ENCODE results near the gene TTC17. TPM values are rescaled to one million over a fixed set of nuclear protein-coding genes. Genes with fewer than 3 reads are reported as not detected.

Gene TTC17
- total RNA-seq, 1 donor, result 77.4 TPM

- peaks cover 14% of the 10 kb centered on the region for H3K4me1 ChIP-seq (ENCODE audit: insufficient read depth, low read length)
- H4K20me1 ChIP-seq (ENCODE audit: insufficient read depth, low read length), result peaks cover 24% of the 10 kb centered on the region
- no peak for TF ChIP-seq CTCF (IDR thresholded peaks at IDR 0.05; ENCODE audit: extremely low read depth, low read depth, low read length)
- peaks cover 65% of the 10 kb centered on the region for H3K79me2 ChIP-seq (ENCODE audit: insufficient read depth, low read length)
- no peak overlapping the region for H3K27ac ChIP-seq (ENCODE audit: low read depth, low read length)
- H3K9me3 ChIP-seq (ENCODE audit: low read depth, low read length), result no peaks in the 10 kb centered on the region
- no peaks in the 10 kb centered on the region for H3K36me3 ChIP-seq (ENCODE audit: insufficient read depth, low read length)
- peak overlapping the region; percentile 97 for H3K4me3 ChIP-seq (ENCODE audit: insufficient read depth, low read length)
- H3K4me2 ChIP-seq (ENCODE audit: insufficient read depth, low read length), result peak overlapping the region; percentile 94
- no peak overlapping the region for H2AFZ ChIP-seq (ENCODE audit: low read length)
- H3K27me3 ChIP-seq (ENCODE audit: insufficient read depth, low read length), result no peaks in the 10 kb centered on the region
- DNase-seq (ENCODE audit: insufficient read length, low spot score, missing footprints), result no peak
Observed at GRCh38 chr11:43360361-43361032, 1.8 kb downstream of the TTC17 start.

DNA sequence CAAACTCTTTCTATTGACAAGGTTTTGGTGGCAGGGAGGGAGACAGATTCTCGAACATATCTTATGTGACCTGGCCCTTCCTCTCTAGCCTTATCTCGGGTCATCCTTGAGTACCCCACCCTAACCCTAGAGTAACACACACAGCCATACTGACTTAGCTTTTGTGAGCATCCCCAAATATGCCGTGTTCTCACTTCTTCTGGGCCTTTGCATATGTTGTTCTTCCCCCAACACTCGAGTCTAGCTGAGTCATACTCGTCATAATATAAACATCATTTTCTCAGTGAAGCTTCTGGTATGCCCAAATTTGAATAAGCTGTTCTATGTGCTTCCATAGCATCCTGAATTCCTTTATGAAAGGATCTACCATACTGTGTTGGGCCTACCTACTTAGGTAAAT lies 8.0 kb downstream of the TTC17 start:
- Histone ChIP-seq H2AFZ (ENCODE audit: low read length) (no peak overlapping the region), H3K4me2 (ENCODE audit: insufficient read depth, low read length) (no peak overlapping the region), H3K79me2 (ENCODE audit: insufficient read depth, low read length) (peaks cover 94% of the 10 kb centered on the region), H3K9me3 (ENCODE audit: low read depth, low read length) (no peaks in the 10 kb centered on the region), H3K4me1 (ENCODE audit: insufficient read depth, low read length) (no peaks in the 10 kb centered on the region), H3K36me3 (ENCODE audit: insufficient read depth, low read length) (no peaks in the 10 kb centered on the region), H3K27me3 (ENCODE audit: insufficient read depth, low read length) (no peaks in the 10 kb centered on the region), H3K27ac (ENCODE audit: low read depth, low read length) (no peak overlapping the region), H3K4me3 (ENCODE audit: insufficient read depth, low read length) (no peak overlapping the region), H4K20me1 (ENCODE audit: insufficient read depth, low read length) (peaks cover 44% of the 10 kb centered on the region)
- no peak for TF ChIP-seq CTCF (IDR thresholded peaks at IDR 0.05; ENCODE audit: extremely low read depth, low read depth, low read length)
- DNase-seq (ENCODE audit: insufficient read length, low spot score, missing footprints), result peak; percentile 79

DNA sequence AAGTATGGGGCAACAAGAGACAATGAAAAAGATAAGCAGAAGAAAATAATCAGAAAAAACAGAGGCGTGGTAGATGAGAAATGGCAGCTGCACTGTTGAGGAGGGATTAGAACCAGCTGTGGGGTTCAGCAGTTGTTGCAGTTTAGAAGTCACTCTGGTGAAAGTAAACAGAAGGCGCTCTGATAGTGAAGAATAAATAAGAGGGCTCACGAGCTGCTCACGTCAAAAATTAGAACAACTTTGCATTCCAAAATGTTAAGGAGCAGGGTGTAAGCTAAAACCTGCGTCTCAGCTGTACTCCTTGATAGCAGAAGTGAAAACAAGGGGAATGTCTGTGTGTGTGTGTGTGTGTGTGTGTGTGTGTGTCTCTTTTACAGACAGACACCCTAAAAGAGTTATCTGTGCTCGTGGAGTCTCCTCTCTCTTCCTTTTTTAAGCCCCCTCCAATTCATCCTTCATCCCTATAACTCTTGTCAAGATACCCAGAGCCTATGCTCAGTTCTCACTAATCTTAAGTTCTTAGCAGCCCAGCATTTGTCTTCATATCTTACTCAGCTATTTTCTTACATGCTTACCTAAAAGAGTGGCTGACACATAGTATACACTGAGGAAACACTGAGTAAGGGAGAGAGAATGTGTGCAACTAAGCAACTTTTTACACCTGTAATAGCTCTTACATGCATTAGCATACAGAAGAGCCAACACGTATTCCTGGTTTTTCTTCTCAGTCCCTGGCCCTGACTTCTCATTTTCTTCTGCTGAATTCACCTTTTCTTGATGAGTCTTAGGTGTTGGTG lies 8.9 kb downstream of the TTC17 start:
- Histone ChIP-seq H3K79me2 (ENCODE audit: insufficient read depth, low read length) (peaks cover 93% of the 10 kb centered on the region), H2AFZ (ENCODE audit: low read length) (no peak overlapping the region), H3K4me3 (ENCODE audit: insufficient read depth, low read length) (no peak overlapping the region), H3K9me3 (ENCODE audit: low read depth, low read length) (no peaks in the 10 kb centered on the region), H3K4me1 (ENCODE audit: insufficient read depth, low read length) (no peaks in the 10 kb centered on the region), H3K36me3 (ENCODE audit: insufficient read depth, low read length) (no peaks in the 10 kb centered on the region), H3K27me3 (ENCODE audit: insufficient read depth, low read length) (no peaks in the 10 kb centered on the region), H3K27ac (ENCODE audit: low read depth, low read length) (no peak overlapping the region), H3K4me2 (ENCODE audit: insufficient read depth, low read length) (no peak overlapping the region), H4K20me1 (ENCODE audit: insufficient read depth, low read length) (peaks cover 42% of the 10 kb centered on the region)
- TF ChIP-seq CTCF (IDR thresholded peaks at IDR 0.05; ENCODE audit: extremely low read depth, low read depth, low read length), result no peak
- no peak for DNase-seq (ENCODE audit: insufficient read length, low spot score, missing footprints)

DNA sequence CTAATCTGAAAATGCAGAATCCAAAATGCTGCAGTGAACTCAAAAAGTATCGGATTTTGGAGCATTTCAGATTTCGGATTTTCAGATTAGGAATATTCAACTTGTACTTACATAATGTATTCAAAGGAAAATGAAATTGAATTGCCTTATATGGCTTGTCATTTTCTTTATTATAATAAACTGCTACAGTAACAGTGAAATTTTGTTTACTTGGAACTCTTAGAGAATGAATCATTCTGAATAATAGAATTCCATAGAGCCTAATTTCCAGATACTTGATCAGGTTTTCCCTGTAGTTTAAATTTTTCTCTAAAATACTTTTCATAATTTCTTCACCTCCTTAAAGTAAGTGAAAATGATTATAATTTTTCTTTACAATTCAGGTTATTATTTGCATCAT lies 17.3 kb downstream of the TTC17 start:
- Histone ChIP-seq H3K4me3 (ENCODE audit: insufficient read depth, low read length) (no peak overlapping the region), H3K27me3 (ENCODE audit: insufficient read depth, low read length) (no peaks in the 10 kb centered on the region), H3K36me3 (ENCODE audit: insufficient read depth, low read length) (no peaks in the 10 kb centered on the region), H3K4me1 (ENCODE audit: insufficient read depth, low read length) (peaks cover 13% of the 10 kb centered on the region), H3K27ac (ENCODE audit: low read depth, low read length) (peak overlapping the region; percentile 61), H4K20me1 (ENCODE audit: insufficient read depth, low read length) (peaks cover 25% of the 10 kb centered on the region), H3K9me3 (ENCODE audit: low read depth, low read length) (no peaks in the 10 kb centered on the region), H2AFZ (ENCODE audit: low read length) (no peak overlapping the region), H3K4me2 (ENCODE audit: insufficient read depth, low read length) (peak overlapping the region; percentile 23), H3K79me2 (ENCODE audit: insufficient read depth, low read length) (peaks cover 68% of the 10 kb centered on the region)
- TF ChIP-seq CTCF (IDR thresholded peaks at IDR 0.05; ENCODE audit: extremely low read depth, low read depth, low read length), result no peak
- peak; percentile 11 for DNase-seq (ENCODE audit: insufficient read length, low spot score, missing footprints)

Data from osteoblast (primary cell).